ENCODE data around the gene ACACA.

GRCh38 chr17:37170881-37171425, 235.7 kb downstream of the ACACA start:
- no peak for TF ChIP-seq POLR2A (IDR thresholded peaks at IDR 0.05; ENCODE audit: low read length)
- TF ChIP-seq GATA1 (IDR thresholded peaks at IDR 0.05; ENCODE audit: low read depth, low read length) = no peak
